PFSK-1 (cell line): ENCODE results near the gene PPP2R2C.

Experiments used
- POLR2AphosphoS5 ChIP-seq: IDR thresholded peaks from 2 replicates; pipeline ENCODE4 v1.6.1; 2012; ENCODE audit warnings: low read depth, mild to moderate bottlenecking, control low read depth, low read length, moderate library complexity
- REST ChIP-seq, 2 experiments: IDR thresholded peaks; 2 replicates each; pipeline versions ENCODE4 v1.6.1 to v1.8.0; 2011 to 2012; ENCODE audit warnings: low read depth in 2 of 2, low read length in 2 of 2, control low read depth in 1 of 2, inconsistent platforms in 1 of 2, mild to moderate bottlenecking in 1 of 2, moderate library complexity in 1 of 2; ENCODE audit not compliant: insufficient read depth in 1 of 2
- SIN3A ChIP-seq: IDR thresholded peaks from 2 replicates; pipeline ENCODE4 v1.6.1; 2012; ENCODE audit warnings: mild to moderate bottlenecking, low read length, moderate library complexity, borderline replicate concordance; ENCODE audit not compliant: insufficient read depth
- TAF1 ChIP-seq: IDR thresholded peaks from 2 replicates; pipeline ENCODE4 v1.6.1; 2012; ENCODE audit warnings: low read length, control low read depth, borderline replicate concordance; ENCODE audit not compliant: insufficient read depth

GRCh38 chr4:6463311-6464289 is 8.8 kb downstream of the PPP2R2C start:
- TF ChIP-seq POLR2AphosphoS5 (no peak), REST (IDR thresholded peaks at IDR 0.05; ENCODE audit: insufficient read depth in 1 of 2, low read depth in 2 of 2, low read length in 2 of 2) (no peak), SIN3A (no peak), TAF1 (no peak)
